ENCODE data around the gene BRD8. TPM values are rescaled to one million over a fixed set of nuclear protein-coding genes. Genes with fewer than 3 reads are reported as not detected.

Gene BRD8
- total RNA-seq, 1 donor from 2014 or later: 12.1 TPM

DNA sequence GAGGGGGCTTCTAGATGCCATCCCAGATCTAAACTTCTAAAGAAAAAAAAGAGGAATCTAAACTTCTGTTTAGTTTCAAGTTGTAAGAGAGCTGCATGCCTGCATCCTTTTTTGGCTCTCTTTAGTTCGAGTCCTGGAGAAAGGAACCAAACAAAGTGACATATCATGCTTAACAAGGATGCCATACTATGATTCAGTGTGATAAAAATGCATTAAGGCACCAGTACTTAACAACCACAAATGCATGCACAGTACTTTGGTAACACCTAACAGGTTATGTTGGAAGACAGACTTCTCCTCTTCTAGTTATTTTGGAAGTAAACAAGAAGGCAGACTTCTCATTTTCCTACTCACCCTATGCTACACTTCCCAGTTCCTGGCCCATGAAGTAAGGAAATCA lies 66.5 kb downstream of the BRD8 start:
- DNase-seq (ENCODE audit: low read depth): peak; percentile 23

GRCh38 chr5:138111181-138111580 lies 67.2 kb downstream of the BRD8 start:
- H3K27me3 ChIP-seq (ENCODE audit: control insufficient read depth, insufficient read depth, low read length): no peaks in the 10 kb centered on the region
- DNase-seq (ENCODE audit: low read depth) (no peak), FAIRE-seq (no peak)
- H3K4me3 ChIP-seq (ENCODE audit: low read depth, low read length): no peak overlapping the region
- TF ChIP-seq, protein P1, sequence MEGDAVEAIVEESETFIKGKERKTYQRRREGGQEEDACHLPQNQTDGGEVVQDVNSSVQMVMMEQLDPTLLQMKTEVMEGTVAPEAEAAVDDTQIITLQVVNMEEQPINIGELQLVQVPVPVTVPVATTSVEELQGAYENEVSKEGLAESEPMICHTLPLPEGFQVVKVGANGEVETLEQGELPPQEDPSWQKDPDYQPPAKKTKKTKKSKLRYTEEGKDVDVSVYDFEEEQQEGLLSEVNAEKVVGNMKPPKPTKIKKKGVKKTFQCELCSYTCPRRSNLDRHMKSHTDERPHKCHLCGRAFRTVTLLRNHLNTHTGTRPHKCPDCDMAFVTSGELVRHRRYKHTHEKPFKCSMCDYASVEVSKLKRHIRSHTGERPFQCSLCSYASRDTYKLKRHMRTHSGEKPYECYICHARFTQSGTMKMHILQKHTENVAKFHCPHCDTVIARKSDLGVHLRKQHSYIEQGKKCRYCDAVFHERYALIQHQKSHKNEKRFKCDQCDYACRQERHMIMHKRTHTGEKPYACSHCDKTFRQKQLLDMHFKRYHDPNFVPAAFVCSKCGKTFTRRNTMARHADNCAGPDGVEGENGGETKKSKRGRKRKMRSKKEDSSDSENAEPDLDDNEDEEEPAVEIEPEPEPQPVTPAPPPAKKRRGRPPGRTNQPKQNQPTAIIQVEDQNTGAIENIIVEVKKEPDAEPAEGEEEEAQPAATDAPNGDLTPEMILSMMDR (IDR thresholded peaks at IDR 0.05; ENCODE audit: insufficient read depth, low read length, severe bottlenecking): no peak
- no peaks in the 10 kb centered on the region for H3K36me3 ChIP-seq (ENCODE audit: control insufficient read depth, insufficient read depth, low read length)

More for the DNA sequence above, 66.5 kb downstream of the BRD8 start:
- no peaks in the 10 kb centered on the region for H3K36me3 ChIP-seq (ENCODE audit: control insufficient read depth, insufficient read depth, low read length)
- FAIRE-seq: no peak
- H3K27me3 ChIP-seq (ENCODE audit: control insufficient read depth, insufficient read depth, low read length): no peaks in the 10 kb centered on the region
- H3K4me3 ChIP-seq (ENCODE audit: low read depth, low read length): no peak overlapping the region
- TF ChIP-seq, protein P1 (IDR thresholded peaks at IDR 0.05; ENCODE audit: insufficient read depth, low read length, severe bottlenecking): no peak

DNA sequence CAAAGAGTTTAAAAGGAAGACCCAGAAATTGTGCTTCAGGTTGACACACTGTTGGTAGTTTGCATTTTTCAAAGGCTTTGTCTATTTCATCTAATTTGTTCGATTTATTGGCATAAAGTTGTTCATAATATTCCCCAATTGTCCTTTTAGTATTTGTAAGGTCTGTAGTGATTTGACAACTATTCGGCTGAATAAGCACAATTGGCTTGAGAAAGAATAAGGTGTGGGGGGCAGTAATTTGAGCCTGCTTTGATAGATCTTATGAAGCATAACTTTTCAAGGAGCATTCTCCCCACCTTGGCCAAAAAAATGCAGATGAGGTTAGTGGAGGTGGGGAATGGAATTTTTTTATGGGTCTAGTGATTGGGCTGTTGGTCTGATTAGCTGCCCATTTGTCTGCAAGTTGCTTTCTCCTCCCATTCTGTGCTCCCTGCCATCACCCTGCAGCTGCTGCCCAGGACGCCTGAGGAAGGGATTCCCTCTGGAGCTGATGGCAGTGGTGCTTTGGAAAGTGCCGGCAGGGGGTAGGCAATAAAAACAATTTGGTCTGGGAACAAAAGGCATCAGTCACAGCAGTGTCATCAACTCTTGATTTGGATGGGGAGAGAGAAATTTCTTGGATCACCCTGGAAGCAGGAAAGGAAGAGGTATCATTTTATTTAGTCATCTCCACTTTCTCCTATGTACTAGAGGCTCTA lies 68.0 kb downstream of the BRD8 start:
- H3K27me3 ChIP-seq (ENCODE audit: control insufficient read depth, insufficient read depth, low read length): no peaks in the 10 kb centered on the region
- no peak for DNase-seq (ENCODE audit: low read depth)
- no peaks in the 10 kb centered on the region for H3K36me3 ChIP-seq (ENCODE audit: control insufficient read depth, insufficient read depth, low read length)
- FAIRE-seq: no peak
- TF ChIP-seq, protein P1 (IDR thresholded peaks at IDR 0.05; ENCODE audit: insufficient read depth, low read length, severe bottlenecking): no peak
- no peak overlapping the region for H3K4me3 ChIP-seq (ENCODE audit: low read depth, low read length)

- Histone ChIP-seq H3K27me3 (ENCODE audit: control insufficient read depth, insufficient read depth, low read length) (no peaks in the 10 kb centered on the region), H3K36me3 (ENCODE audit: control insufficient read depth, insufficient read depth, low read length) (no peaks in the 10 kb centered on the region), H3K4me3 (ENCODE audit: low read depth, low read length) (no peak overlapping the region)
- TF ChIP-seq, protein P1 (IDR thresholded peaks at IDR 0.05; ENCODE audit: insufficient read depth, low read length, severe bottlenecking): no peak
- no peak for FAIRE-seq
- peak; percentile 17 for DNase-seq (ENCODE audit: low read depth)
Observed at GRCh38 chr5:138109463-138110265, 68.8 kb downstream of the BRD8 start.

- DNase-seq (ENCODE audit: low read depth) (no peak), FAIRE-seq (no peak)
Observed at GRCh38 chr5:138107213-138107612, 71.2 kb downstream of the BRD8 start.

More at GRCh38 chr5:138107213-138107612, 71.2 kb downstream of the BRD8 start:
- H3K4me3 ChIP-seq (ENCODE audit: low read depth, low read length): no peak overlapping the region
- no peaks in the 10 kb centered on the region for H3K36me3 ChIP-seq (ENCODE audit: control insufficient read depth, insufficient read depth, low read length)
- no peaks in the 10 kb centered on the region for H3K27me3 ChIP-seq (ENCODE audit: control insufficient read depth, insufficient read depth, low read length)
- TF ChIP-seq, protein P1 (IDR thresholded peaks at IDR 0.05; ENCODE audit: insufficient read depth, low read length, severe bottlenecking): no peak

Measured in bronchial epithelial cell (primary cell).